NCI-H69 (cell line): ENCODE measurements around the gene TSPY10.
"Not testable (repeated sequence)": the region's sequence is repeated elsewhere in the genome, so short reads cannot be mapped to it uniquely, and the experiment has no call there.

Source experiments
- DNase-seq: peaks from one replicate; lab custom pipeline; 2025; lab: John Stamatoyannopoulos, UW

Gene TSPY10, protein sequence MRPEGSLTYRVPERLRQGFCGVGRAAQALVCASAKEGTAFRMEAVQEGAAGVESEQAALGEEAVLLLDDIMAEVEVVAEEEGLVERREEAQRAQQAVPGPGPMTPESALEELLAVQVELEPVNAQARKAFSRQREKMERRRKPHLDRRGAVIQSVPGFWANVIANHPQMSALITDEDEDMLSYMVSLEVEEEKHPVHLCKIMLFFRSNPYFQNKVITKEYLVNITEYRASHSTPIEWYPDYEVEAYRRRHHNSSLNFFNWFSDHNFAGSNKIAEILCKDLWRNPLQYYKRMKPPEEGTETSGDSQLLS

GRCh38 chrY:9527580-9527979, at the start of gene TSPY10:
TSPY10 (plus strand) TSS chrY:9527880; CDS start chrY:9527926, 46 bp downstream.
- not testable (repeated sequence) for DNase-seq

GRCh38 chrY:9486967-9487366, 40.7 kb upstream of the TSPY10 start, which contains the start of gene TSPY9:
TSPY9 (plus strand) TSS chrY:9487267; CDS start chrY:9487313, 46 bp downstream.
- DNase-seq = not testable (repeated sequence)

DNA sequence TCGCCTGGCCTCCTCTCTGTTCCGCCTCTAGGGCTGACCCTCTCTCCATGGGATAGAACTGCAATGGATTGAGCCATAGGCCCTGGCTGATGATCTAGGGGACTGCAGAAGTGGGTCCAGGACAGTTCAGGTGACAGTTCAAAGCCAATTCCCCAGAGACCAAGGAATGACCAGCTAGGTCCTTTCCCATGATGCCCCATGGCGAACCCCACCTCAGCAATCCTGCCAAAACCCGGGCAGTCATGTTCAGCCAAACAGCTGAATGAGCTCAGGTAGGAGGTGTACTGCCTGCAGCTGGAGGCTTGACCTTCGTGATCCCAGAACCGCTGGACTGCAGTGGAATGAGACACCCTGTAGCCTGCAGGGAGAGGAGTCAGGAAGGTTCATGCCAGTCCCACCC, 23.3 kb upstream of the TSPY10 start:
- not testable (repeated sequence) for DNase-seq

GRCh38 chrY:9516287-9516686, 11.4 kb upstream of the TSPY10 start:
- not testable (repeated sequence) for DNase-seq
